ENCODE data around the gene AGPAT1.
"Not testable (repeated sequence)": the region's sequence is repeated elsewhere in the genome, so short reads cannot be mapped to it uniquely, and the experiment has no call there.

Gene AGPAT1, protein sequence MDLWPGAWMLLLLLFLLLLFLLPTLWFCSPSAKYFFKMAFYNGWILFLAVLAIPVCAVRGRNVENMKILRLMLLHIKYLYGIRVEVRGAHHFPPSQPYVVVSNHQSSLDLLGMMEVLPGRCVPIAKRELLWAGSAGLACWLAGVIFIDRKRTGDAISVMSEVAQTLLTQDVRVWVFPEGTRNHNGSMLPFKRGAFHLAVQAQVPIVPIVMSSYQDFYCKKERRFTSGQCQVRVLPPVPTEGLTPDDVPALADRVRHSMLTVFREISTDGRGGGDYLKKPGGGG

DNA sequence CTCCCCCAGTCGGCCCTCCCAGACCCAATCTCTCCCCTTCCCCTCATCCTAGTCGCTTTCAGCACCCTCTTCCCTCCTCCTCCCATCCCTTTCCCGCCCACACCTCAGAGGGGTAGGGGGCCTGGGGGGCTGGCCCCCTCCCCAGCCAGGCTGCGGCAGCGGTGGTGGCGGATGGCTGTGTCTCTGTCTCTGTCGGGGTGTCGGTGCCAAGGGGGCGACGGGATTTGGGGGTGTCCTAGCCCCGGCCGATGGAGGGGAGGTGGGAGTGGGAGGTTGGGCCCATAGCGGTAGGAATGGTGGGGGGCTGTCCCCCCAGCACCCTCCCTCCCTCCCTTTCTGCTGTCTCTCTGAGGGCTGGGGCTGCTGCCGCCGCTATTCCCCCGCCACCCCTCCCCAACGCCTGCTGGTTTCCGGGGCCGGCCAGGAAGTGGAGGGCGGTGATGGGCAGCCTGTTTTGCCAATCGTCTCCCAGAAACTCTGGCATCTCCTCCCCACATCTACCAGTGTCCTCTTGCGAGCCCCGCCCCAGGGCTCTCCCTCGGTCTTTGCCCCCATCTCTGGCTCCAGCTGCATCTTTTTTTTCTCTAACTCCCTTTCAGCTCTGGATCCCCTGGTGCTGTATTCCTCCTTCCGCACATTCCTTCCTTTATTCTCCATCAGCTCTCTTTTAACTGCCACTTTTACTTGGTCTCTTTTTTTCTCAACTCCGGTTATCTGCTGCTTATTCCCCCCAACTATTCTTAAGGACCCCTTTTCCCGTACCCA lies at the start of gene AGPAT1:
Gene AGPAT1 (minus strand): TSS at position 374 of the 765 bp plus-strand sequence. CDS start 4,588 bp downstream, outside the sequence.
- peak; percentile 93 for DNase-seq (ENCODE audit: low read depth)

DNA sequence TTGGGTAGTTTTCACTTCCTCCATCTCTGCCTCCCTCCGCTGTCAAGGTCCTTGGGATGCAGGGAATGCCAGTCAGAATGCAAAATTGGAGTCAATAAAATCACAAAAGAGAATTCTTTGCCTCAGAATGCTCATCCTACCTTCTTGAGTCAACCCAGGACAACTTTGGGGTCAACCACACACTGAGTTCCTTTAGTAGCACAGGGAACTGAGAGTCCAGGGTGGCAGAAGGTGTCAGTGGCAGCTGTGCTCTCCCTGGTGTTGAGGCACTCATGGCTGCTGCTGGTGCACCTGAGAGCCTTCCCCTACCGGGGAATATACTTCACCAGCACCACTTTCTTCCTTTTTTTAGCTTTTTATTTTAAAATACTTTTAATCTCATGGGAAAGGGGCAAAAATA lies 48.8 kb upstream of the AGPAT1 start:
- no peak for DNase-seq (ENCODE audit: low read depth)

DNA sequence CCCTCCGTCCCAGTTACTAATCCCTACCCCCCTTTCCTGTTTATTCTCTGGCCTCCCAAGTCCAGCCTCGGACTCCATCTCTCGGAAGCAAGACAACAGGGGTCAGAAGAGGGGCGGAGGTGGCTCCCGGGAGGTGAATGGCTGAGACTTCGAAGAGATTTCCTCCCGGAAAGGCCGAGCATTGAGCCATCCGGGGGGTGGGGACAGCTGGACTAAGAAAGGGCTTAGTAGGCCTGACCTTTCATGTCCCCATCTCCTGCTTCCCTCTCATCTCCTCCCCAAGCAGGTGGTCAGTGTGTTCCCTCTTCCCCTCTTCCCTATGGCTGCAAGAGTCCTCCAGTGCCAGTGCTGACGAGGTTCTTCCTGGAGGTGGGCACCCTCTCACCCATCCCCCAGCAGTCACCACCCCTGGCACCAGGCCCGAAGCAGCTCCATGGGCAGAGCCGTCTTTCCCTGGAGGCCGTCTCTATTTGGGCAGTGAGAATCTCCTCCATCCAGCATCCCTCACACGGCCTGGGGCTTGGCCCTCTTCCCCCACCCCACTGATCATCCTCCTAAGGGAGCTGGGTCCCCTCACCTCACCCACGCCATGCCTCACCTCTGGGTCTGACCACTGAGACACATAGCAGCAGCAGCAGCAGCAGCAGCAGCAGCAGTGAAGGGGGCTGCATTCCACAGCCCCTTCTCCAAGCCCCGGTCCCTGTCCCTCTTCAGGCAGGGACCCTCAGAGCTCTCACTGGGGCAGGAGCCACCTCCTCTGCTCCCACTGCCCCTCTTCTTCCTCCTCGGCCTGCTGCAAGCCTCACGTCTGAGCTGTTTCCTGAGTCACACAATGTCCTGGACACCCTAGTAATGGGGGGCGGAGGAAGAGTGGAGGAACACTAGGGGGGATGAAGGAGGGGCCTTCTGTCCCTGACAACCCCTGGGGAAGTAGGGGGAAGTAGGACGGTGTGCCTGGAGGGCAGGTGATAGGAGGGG lies 47.7 kb upstream of the AGPAT1 start, which contains the start of gene NOTCH4:
Gene NOTCH4 (minus strand): TSS at position 810 of the 978 bp plus-strand sequence. CDS start 139 bp downstream, at position 671.
- DNase-seq (ENCODE audit: low read depth) = no peak

DNA sequence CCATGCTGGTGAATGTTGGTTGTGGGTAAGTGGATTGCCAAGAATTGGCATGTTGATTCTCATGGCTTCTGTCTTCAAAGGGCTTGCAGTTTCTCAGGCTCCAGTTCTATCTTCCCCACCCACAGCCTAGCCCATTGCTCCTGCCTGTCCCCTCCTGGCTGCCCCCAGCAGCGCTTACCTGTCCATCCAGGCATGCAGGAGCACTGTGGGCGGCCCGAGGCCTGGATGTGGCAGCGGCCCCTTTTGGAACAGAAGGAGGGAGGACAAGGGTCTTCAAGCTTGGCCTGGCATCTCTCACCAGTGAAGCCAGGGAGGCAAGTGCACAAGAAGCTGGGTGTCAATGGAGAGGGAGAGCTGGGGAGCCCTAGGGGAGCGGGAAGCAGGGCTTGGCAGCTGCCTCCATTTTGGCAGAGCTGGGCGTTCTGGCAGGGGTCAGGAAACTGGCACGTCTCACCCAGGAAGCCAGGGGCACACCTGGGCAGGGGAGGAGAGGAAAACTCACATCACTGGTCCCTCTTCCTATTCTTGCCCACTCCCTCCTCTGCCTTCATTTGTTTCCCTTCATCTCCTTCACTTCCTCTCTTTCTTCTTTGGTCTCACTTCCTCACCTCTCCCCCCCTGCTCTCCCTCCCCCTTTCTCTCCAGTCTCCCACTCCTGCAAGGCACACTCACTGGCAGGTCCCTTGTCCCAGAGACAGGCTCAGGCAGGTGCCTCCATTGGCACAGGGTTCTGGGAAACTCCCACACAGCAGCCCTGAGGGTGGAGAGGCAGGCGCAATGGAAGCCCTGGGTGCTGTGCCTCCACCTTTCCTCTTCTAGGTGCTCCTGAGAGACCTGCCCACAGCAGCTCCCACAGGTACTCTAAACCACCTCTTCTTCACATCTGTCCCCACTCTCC lies 46.7 kb upstream of the AGPAT1 start:
- DNase-seq (ENCODE audit: low read depth) = no peak

DNA sequence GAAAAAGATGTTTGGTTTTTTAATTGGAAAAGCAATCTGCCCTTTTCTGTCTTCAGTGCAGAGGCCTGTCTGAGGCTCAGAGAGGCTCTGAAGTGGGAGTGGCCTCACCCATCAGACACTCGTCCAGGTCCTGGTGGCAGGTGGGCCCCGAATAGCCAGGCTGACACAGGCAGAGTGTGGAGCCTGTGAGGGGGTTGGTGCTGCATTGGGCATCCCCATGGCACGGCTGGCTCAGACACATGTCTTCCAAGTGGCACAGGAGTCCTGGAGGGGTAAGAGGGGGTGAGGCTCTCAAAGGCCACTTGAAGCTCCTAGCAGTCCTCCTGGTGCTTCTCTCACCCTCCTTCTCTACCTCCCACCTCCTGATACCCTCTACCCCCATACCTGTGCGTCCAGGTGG lies 44.1 kb upstream of the AGPAT1 start:
- DNase-seq (ENCODE audit: low read depth) = no peak

DNA sequence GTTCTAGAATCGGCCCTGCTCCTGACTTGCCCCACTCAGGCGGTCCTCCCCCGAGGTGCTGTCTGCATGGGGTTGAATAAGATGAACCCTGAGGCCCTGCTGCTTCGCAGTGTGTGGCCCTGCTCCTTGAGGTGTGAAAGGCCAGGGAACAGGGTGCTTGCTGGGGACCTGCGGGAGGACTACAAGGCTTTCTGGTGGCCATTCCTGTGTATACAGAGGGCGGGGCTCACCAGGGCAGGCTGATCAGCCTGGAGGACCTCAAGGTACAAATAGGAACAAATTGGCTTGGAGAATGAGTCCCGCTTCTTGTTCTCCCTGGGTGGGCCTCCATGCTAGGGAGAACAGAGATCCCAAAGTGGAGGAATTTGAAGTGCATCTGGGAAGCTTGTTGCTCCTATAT lies 42.3 kb upstream of the AGPAT1 start:
- no peak for DNase-seq (ENCODE audit: low read depth)

DNA sequence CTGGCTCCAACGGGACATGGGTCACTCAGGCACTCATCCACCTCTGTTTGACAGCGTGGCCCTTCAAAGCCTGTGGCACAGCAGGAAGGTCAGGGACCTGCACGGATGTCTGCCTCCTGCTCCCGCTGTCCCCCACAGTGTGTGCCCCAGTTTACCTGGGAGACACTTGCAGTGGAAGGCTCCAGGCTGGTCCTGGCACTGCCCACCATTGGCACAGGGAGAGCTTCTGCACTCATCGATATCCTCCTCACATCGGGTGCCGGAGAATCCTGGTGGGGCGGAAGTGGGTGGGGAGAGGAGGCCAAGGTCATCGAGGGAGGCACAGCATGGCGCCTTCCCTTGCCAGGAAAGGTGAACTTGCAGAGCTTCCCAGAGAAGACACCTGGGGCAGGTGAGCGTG lies 41.1 kb upstream of the AGPAT1 start:
- DNase-seq (ENCODE audit: low read depth) = no peak

DNA sequence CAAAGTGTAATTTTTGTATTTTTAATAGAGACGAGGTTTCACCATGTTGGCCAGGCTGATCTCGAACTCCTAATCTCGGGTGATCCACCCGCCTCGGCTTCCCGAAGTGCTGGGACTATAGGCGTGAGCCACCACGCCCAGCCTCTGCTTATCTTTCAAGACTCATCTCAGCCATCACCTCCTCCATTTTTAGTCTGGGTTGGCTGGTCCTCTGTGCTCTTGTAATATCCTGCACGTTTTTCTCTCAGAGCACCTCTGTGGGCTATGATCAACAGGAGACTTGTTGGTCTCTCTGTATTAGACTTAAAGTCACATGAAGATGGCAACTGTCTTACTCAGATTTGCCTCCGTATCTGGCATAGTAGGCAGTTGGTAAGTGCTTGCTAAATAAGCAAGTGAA lies 40.4 kb upstream of the AGPAT1 start:
- no peak for DNase-seq (ENCODE audit: low read depth)

DNA sequence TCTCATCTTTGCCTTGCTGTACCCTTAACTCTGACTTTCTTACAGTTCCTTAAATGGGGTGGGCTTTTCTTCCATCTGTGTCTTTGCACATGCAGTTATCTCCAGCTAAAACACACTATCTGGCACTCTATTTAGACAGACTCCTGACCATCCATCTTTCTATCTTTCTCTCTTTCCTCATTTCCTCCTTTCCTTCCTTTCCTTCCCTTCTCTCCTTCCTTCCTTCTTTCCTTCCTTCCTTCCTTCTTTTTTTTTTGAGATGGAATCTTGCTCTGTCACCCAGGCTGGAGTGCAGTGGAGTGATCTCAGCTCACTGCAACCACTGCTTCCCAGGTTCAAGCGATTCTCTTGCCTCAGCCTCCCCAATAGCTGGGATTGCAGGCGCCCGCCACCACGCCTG lies 39.7 kb upstream of the AGPAT1 start:
- DNase-seq (ENCODE audit: low read depth) = no peak

DNA sequence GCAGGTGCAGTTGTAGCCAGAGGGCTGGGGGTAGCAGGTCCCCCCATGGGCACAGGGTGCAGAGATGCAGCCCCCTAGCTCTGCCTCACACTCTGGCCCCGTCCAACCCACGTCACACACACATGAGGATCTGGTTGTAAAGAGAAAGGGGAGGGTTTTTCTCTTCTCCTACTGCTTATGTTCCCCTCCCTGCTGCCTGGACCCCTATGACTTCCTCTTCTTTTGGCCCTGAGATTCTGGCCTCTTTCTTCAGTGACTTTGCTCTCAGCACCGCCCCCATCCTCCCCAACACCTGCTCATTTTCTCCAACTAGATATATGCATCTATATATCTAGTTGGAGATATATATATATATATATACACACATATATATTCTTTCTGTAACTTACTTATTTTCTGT lies 38.2 kb upstream of the AGPAT1 start:
- DNase-seq (ENCODE audit: low read depth) = no peak

DNA sequence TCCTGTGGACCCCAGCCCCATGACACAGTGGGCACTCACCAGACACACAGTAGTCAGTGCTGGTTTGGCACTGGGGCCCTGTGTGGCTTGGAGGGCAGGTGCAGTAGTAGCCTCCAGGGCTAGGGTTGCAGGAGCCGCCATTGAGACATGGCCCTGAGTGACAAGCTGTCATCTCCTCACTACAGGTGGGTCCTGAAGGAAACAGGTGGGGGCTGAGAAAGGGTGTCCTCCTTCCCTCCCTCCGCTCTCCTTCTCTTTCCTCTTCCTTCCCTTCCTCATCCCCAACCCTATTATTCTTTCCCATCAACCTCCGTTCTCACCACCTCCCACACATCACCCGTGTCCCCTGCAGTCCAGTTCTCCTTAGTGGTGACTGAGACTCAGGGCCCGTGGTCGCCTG lies 37.8 kb upstream of the AGPAT1 start:
- no peak for DNase-seq (ENCODE audit: low read depth)

DNA sequence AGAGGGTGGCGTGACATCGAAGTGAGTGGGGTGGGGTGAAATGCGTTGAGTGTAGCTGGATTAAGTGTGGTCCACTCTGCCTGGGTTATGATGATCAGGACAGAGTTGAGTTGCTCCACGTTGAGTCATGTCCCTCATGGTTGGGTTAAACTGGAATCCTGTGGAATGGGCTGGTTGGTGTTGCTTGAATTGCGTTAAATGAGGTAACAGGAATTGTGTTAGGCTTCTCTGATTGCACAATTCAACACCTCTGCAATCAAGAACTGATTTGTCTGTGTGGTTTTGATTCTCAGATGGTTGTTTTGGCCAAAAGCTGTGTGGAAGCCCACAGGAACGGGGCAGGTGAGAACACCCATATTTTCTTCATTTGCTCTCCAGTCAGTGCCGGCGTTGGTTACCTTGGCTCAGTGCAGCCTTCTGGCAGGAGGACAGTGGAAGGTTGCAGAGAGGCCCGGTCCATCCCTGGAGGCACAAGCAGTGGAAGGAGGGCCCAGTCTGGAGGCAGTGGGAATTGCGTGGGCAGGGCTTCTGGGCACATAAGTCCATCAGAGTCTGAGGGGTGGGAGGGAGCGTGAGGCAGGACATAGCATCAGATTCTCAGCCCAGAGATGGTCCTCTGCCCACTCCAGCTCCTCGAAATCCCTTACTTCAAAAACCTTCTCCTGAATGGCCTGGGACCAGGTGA lies 36.3 kb upstream of the AGPAT1 start:
- no peak for DNase-seq (ENCODE audit: low read depth)

DNA sequence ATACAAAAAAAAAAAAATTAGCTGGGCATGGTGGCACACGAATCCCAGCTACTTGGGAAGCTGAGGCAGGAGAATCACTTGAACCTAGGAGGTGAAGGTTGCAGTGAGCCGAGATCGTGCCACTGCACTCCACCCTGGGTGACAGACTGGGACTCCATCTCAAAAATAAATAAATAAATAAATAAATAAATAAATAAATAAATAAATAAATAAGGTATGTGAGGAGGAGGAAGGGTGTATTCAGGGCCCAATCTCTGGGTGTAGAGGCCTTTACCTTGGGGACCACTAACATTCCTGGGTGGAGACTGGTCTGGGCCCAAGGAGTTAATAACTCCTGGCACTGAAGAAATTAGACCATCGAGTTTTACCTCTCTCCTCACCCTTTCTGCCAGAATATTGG lies 35.5 kb upstream of the AGPAT1 start:
- DNase-seq (ENCODE audit: low read depth) = not testable (repeated sequence)

DNA sequence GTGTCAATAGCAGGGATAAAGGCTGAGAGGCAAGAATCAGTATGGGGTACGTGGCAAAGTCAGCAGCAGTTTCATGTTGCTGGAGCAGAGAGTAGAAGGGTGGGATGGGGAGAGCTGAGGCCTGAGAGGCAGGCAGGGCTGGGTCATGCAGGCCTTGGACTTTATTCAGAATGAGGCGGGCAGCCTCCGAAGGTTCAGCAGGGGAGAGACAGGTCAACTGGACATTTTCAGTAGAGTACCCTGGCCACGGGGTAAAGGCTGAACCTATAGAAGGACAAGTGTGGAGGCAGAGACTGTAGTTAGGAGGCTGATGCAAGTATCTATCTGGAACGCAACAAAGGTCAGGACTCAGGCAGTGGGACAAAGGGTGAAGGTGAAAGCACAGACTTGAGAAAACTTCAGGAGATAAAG lies 34.3 kb upstream of the AGPAT1 start:
- no peak for DNase-seq (ENCODE audit: low read depth)

DNA sequence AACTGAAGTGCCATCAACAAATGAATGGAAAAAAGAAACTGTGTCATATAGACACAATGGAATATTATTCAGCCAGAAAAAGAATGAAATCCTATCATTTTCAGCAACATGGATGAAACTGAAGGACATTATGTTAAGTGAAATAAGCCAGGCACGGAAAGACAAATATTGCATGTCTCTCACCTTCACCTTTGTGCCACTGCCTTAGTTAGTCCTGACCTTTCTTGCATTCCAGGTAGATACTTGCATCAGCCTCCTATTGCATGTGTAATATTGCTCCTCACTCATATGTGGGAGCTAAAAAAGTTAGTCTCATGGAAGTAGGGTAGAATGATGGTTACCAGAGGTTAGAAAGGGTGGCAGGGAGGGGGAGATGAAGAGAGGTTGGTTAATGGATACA lies 33.1 kb upstream of the AGPAT1 start:
- no peak for DNase-seq (ENCODE audit: low read depth)

DNA sequence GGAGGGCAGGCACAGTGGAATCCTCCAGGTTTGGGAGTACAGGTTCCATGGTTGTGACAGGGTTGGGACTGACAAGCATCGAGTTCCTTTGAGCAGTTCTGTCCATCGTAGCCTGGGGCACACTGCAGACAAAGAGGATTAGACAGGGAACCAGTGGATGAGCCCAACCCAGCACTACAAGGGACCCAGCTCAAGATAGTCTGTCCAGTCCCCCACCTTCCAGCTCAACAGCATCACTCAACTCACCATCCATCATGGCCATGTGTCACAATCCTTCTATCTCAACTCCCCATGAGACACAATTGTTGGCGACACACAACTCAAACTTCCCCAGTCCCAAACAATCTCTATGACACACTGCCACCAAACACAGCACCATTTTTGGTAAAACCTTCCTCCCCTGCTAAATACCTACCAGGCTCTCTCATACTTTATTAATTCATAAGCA lies 28.4 kb upstream of the AGPAT1 start:
- no peak for DNase-seq (ENCODE audit: low read depth)

DNA sequence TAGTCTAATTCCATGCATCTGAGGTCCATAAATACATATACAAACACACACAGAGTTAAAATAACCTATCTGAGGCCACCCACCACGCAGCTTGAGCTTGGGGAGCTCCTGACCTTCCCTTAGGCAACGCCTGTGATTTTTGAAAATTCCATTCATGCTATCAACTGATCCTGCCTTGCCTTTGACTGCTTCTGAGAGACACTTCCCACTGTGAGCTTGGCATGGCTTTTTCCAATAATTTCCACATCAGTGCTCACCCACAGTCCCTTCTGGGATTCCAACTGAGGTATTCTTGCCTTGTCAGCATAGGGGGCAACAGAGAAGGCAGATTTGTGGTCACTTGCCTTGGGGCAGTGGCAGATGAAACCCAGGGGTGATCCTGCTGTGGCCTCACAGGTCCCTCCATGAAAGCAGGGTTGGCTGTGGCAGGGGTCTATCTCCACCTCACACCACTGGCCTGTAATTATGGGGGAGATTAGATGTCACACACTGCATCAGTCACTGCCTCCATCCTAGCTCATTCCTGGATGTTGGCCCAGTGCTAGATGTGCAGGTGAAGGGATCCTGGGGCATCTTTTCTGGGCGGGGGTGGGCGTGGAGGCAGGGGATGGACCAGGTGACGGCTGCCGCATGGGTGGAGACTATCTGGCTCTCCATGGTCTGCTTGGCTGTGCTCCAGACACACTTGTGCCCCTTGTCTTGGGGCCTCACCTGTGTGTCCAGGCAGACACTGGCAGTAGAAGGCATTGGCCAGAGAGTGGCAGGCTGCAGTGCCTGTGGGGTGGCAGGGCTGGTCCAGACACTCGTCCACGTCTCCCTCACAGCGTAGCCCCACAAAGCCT lies 27.8 kb upstream of the AGPAT1 start:
- no peak for DNase-seq (ENCODE audit: low read depth)

DNA sequence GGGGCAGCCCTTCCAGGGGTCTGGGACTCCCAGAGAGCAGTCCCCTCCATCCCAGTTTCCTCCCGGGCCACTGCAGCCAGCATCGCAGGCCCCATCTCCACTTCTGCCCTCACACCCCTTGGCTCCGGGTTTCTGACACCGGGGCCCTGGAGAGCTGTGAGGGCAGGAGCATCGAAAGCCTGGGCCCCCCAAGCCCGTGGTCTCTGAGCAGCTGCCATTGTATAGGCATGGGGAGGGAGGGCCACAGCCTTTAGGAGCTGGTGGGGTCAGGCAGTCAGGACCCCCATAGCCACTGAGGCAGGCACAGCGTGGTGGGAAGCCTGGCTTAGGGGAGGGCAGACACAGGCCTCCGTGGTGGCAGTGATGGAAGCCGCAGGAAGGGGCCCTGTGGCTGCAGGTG lies 26.3 kb upstream of the AGPAT1 start:
- DNase-seq (ENCODE audit: low read depth) = no peak

DNA sequence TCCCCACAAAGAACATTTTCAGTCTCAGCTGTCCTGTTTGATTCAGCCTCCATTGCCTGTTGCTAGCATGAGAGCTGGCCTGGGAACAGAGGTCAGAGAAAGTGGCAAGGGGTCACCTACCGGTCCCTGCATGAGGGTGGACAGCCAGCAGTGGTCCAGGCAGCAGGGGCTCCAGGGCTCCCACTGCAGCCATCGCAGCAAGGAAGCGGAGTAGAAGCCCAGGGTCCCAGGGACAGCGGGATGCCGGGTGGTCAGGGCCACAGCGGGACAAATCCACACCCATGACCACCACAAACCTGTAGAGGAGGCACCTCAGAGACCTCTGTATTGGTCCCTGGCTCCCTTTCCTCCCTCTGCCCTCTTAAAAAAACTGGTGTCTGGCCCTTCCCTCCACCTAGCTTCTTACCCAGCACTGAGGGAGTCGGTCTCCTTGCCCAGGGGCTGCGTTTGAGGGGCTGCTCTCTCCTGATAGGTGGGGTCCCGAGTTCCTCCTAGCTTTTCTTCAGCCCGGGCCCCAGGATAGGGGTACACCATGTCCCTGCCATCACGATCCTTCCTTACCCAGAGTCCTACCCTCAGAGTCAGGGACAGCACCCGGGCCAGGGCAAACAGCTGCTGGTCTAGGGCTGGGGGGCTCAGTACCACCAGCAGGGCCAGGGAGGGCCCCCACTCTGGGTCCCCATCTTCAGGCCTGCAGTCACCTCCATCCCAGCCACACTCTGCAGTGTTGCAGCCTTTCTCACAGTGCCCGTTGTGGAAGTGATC lies 25.0 kb upstream of the AGPAT1 start:
- no peak for DNase-seq (ENCODE audit: low read depth)

All from activated T-helper 1 cell treated with Interleukin-2 at 50 U/mL for 16 hours (primary cell).